Skin of body (tissue), 2 donors: ENCODE data around the gene THSD4. TPM values are rescaled to one million over a fixed set of nuclear protein-coding genes. Genes with fewer than 3 reads are reported as not detected.

Experiments
- DNase-seq: peaks from one replicate; lab custom pipeline; 2025; lab: John Stamatoyannopoulos, UW
- total RNA-seq: library from RNA; depleted of rRNA; stranded (reverse); fragments of >200 nt; gene quantifications from one replicate; pipeline ENCODE4 v1.2.3, GENCODE V29; 2014

THSD4 gene
- total RNA-seq, 1 donor from 2014 or later: 24.3 TPM

DNA sequence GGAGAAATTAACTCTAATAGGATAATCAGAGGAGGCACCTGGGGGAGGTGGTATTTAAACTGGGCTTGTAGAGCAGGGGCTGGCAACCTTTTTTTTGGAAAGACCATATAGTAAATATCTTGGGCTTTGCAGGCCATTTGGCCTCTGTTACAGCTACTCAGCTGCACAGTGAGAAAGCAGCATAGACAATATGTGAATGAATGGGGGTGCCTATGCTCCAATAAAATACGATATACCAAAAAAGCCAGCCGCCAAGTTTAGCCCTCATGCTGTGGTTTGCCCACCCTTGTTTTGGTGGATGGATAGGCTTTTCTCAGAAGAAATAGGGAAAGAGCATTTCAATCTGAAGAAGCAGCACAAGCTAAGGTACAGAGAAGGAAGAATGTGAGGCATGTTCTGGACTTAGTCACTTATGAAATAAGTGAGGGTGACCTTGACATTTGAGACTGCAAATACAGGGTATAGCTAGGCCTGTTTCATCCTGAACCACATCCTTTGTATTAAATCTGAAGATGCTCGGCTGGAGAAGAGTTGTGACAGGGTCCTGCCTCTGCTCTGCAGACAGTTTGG lies 564.0 kb downstream of the THSD4 start:
- no peak for DNase-seq

GRCh38 chr15:71679793-71680353 lies 564.6 kb downstream of the THSD4 start:
- DNase-seq: no peak

- DNase-seq: no peak
Observed at GRCh38 chr15:71682001-71682400, 566.7 kb downstream of the THSD4 start.

DNA sequence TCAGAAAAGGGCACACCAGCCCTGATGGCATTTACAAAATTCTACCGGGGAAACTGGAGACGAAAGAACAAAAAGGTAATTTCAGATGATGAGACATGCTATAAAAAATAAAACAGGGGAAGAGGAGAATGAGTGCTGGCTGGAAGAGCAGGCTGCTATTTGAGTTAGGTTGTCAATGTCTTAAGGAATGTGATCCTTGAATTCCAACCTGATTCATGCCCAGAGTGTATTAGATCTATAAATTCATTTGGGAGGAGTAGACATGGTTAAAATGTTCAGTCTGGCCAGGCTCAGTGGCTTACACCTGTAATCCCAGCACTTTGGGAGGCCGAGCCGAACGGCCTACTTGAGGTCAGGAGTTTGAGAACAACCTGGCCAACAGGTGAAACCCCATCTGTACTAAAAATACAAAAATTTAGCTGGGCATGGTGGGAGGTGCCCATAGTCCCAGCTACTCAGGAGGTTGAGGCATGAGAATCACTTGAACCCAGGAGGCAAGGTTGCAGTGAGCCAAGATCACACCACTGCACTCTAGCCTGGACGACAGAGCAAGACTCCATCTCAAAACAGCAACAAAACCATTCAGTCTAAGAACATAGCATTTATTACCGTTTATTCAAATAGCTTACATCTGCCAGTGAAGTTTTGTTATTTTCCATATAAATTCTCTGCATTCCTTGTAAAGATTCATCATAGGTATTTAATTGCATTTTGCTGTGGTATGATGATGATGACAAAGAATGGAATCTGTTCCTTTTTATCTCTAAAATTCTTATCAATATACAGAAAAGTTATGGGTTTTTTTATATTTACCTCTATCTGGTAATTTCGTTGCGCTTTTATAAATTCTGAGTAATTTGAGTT lies 568.4 kb downstream of the THSD4 start:
- DNase-seq: no peak

GRCh38 chr15:71685420-71685993 lies 570.2 kb downstream of the THSD4 start:
- DNase-seq: no peak

- no peak for DNase-seq
Observed at GRCh38 chr15:71686221-71687050, 571.2 kb downstream of the THSD4 start.

GRCh38 chr15:71687902-71688508 lies 572.7 kb downstream of the THSD4 start:
- DNase-seq: peak; percentile 23

GRCh38 chr15:71688509-71689094 lies 573.3 kb downstream of the THSD4 start:
- DNase-seq: no peak

- no peak for DNase-seq
Observed at GRCh38 chr15:71691081-71691457, 575.8 kb downstream of the THSD4 start.

GRCh38 chr15:71691458-71692417 lies 576.5 kb downstream of the THSD4 start:
- peak; percentile 67 for DNase-seq

GRCh38 chr15:71697236-71697635 lies 582.0 kb downstream of the THSD4 start:
- DNase-seq: no peak

DNA sequence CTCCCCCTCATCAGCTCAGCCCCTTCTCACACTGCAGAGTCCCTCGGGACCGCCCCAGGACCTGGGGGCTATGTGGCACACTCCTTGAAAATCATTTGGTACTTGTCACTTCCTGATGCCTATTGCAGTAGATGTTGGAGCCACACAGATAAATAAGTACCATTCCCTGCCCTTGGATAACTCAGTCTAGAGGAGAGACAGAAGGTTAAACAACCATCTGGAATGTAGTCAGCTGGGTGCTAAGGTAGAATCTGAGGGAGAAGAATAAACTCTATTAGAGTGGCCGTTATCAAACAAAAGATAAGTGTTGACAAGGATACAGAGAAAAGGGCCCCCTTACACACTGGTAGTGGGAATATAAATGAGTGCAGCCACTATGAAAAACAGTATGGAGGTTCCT lies 582.8 kb downstream of the THSD4 start:
- no peak for DNase-seq

GRCh38 chr15:71698742-71699141 lies 583.5 kb downstream of the THSD4 start:
- DNase-seq: no peak

DNA sequence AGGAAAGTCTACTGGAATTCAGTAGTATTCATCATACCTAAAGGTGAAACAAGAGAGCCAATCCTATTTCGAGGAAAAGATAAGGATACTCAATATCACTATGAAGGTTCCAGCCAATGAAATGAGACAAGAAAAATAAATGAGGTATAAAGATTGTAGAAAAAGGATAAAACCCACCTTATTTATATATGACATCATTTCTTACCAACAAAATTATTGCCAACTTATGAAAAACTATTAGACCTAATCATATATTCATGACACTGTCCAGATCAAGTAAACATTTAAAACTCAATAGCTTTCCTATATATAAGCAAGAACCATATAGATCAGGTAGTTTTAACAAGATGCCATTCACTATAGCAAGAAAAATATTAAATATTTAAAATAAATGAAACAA lies 584.7 kb downstream of the THSD4 start:
- DNase-seq: no peak

- DNase-seq: no peak
Observed at GRCh38 chr15:71701808-71702207, 586.5 kb downstream of the THSD4 start.

- no peak for DNase-seq
Observed at GRCh38 chr15:71702496-71702895, 587.2 kb downstream of the THSD4 start.

DNA sequence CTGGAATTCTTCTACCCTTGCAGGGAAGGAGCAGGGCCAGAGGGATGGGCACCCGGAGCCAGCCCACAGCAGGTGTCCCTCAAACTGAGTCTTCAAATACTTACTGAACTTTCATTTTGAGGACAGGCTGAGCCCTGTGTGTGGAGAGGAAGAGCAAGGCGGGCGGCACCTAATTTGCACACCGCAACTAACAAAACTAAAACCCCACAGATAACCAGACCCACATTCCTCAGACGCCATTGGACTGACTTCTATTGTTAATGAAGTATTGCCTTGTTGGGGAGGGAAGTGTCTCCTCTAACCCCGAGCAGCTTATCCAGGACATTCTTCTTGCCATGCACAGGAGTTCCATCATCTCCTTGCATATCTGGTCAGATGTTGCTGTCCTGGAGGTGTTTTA lies 589.9 kb downstream of the THSD4 start:
- no peak for DNase-seq

DNA sequence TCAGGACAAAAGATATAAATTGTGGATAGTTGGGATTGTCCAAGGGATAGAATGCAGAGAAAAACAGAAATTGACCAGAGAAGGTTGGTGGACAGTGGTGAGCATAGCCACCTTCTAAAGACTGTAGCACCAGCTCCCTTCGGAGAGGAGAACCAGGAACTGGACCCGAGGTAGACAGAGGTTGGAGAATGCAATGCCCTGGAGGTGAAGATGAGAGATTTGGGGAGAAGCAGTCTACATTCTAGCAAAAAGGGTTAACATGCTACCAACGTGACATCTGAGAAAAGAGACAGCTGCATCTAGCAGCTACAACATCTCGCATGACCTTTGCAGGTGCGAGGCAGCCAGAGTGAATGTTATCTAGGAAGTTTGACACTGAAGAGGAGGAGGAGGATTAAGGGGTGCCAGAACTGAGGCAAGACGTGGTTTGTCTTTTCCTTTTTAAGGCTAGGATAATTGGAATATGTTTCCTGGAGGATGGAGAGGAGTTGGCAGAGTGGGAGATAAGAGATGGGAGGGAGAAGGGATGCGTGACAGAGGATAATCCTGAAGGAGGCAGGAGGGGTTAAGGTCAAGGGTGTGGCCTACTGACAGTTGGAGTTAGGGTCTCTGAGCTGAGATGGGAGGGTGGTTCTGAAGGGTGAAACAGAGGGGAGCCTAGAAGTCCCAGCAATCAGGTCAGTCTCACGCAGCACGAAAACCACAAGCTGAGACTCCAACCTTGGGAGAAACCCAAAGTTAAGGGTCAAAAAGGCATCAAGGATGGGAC lies 591.4 kb downstream of the THSD4 start:
- DNase-seq: no peak
